Neural cell (in vitro differentiated cells): ENCODE measurements around the gene PYGO2. TPM values are rescaled to one million over a fixed set of nuclear protein-coding genes. Genes with fewer than 3 reads are reported as not detected.

ENCODE experiments used
- H2AFZ ChIP-seq: fragments of 200-600, 300-800 bp; sonication (generic), shearing (Covaris generic); 2 replicates; pipeline ENCODE4 v1.6.0; 2014; ENCODE audit warnings: low read depth, mild to moderate bottlenecking, antibody characterized with exemption, low read length, moderate library complexity
- H3F3A ChIP-seq: fragments of 200-600 bp; shearing (Covaris generic); 2 replicates; pipeline ENCODE4 v1.6.1; 2016; ENCODE audit warnings: mild to moderate bottlenecking, moderate library complexity, mixed read lengths, antibody characterized with exemption, low read length; ENCODE audit not compliant: insufficient read depth, poor library complexity, severe bottlenecking
- H3K27ac ChIP-seq: fragments of 200-600, 300-800 bp; sonication (generic), shearing (Covaris generic); 2 replicates; pipeline ENCODE4 v1.5.1; 2014; ENCODE audit warnings: mild to moderate bottlenecking, low read length, moderate library complexity
- H3K27me3 ChIP-seq: fragments of 300-800, 200-600 bp; sonication (generic), shearing (Covaris generic); 2 replicates; pipeline ENCODE4 v1.6.0; 2014; ENCODE audit warnings: mild to moderate bottlenecking, low read depth, low read length, moderate library complexity; ENCODE audit not compliant: insufficient read depth
- H3K36me3 ChIP-seq: fragments of 300-800, 200-600 bp; sonication (generic), shearing (Covaris generic); 2 replicates; pipeline ENCODE4 v1.5.1; 2014; ENCODE audit warnings: mild to moderate bottlenecking, antibody characterized with exemption, low read length, moderate library complexity; ENCODE audit not compliant: insufficient read depth
- H3K4me2 ChIP-seq: fragments of 300-800, 200-600 bp; sonication (generic), shearing (Covaris generic); 2 replicates; pipeline ENCODE4 v1.6.0; 2014; ENCODE audit warnings: mild to moderate bottlenecking, low read length
- H3K4me3 ChIP-seq: fragments of 300-800, 200-600 bp; sonication (generic), shearing (Covaris generic); 2 replicates; pipeline ENCODE4 v1.5.1; 2014; ENCODE audit warnings: mild to moderate bottlenecking, low read length, moderate library complexity
- H3K79me2 ChIP-seq: fragments of 200-600 bp; shearing (Covaris generic); replicated peaks from 2 replicates; pipeline ENCODE4 v1.6.0; 2014; ENCODE audit warnings: mild to moderate bottlenecking, low read length, moderate library complexity; ENCODE audit not compliant: insufficient read depth
- H3K9ac ChIP-seq: fragments of 300-800, 200-600 bp; sonication (generic), shearing (Covaris generic); 2 replicates; pipeline ENCODE4 v1.6.1; 2016; ENCODE audit warnings: mild to moderate bottlenecking, low read length, mixed read lengths
- H3K9me2 ChIP-seq: fragments of 200-600 bp; shearing (Covaris generic); 2 replicates; pipeline ENCODE4 v1.6.1; 2016; ENCODE audit warnings: mild to moderate bottlenecking, low read length, mixed read lengths; ENCODE audit not compliant: insufficient read depth
- H3K9me3 ChIP-seq: fragments of 200-600, 300-800 bp; sonication (generic), shearing (Covaris generic); 2 replicates; pipeline ENCODE4 v1.6.1; 2016; ENCODE audit warnings: mild to moderate bottlenecking, mixed run types, low read length, moderate library complexity, mixed read lengths
- H4K20me1 ChIP-seq: fragments of 200-600 bp; shearing (Covaris generic); 2 replicates; pipeline ENCODE4 v1.6.1; 2016; ENCODE audit warnings: mild to moderate bottlenecking, mixed run types; ENCODE audit not compliant: insufficient read depth
- CTCF ChIP-seq: fragments of 450-650 bp; IDR thresholded peaks from 2 replicates; pipeline ENCODE4 v1.5.1; 2014; ENCODE audit warnings: antibody characterized with exemption, mild to moderate bottlenecking, moderate library complexity; ENCODE audit not compliant: poor library complexity, severe bottlenecking
- EP300 ChIP-seq: fragments of 450-650 bp; conservative IDR thresholded peaks from 2 replicates; pipeline ENCODE4 v1.6.1; 2014; ENCODE audit warnings: antibody characterized with exemption, mild to moderate bottlenecking, moderate library complexity; ENCODE audit not compliant: poor library complexity, severe bottlenecking
- EZH2 ChIP-seq: fragments of 200-600, 300-800 bp; shearing (Covaris generic), sonication (generic); IDR thresholded peaks from 2 replicates; pipeline ENCODE4 v1.6.1; 2014; ENCODE audit warnings: antibody characterized with exemption, low read length, borderline replicate concordance, mild to moderate bottlenecking; ENCODE audit not compliant: insufficient read depth, poor library complexity, severe bottlenecking
- MXI1 ChIP-seq: fragments of 450-650 bp; conservative IDR thresholded peaks from 2 replicates; pipeline ENCODE4 v1.6.1; 2014; ENCODE audit warnings: antibody characterized with exemption, mild to moderate bottlenecking; ENCODE audit not compliant: poor library complexity, severe bottlenecking
- POLR2AphosphoS5 ChIP-seq: IDR thresholded peaks from 2 replicates; pipeline ENCODE4 v1.6.1; 2012
- RAD21 ChIP-seq: fragments of 450-650 bp; conservative IDR thresholded peaks from 2 replicates; pipeline ENCODE4 v1.6.1; 2014; ENCODE audit warnings: antibody characterized with exemption, mild to moderate bottlenecking, moderate library complexity
- REST ChIP-seq: IDR thresholded peaks from 2 replicates; pipeline ENCODE4 v1.6.1; 2012; ENCODE audit warnings: borderline replicate concordance
- SMC3 ChIP-seq: fragments of 450-650 bp; conservative IDR thresholded peaks from 2 replicates; pipeline ENCODE4 v1.6.1; 2014; ENCODE audit warnings: antibody characterized with exemption, mild to moderate bottlenecking, moderate library complexity; ENCODE audit not compliant: poor library complexity
- TAF1 ChIP-seq: IDR thresholded peaks from 2 replicates; pipeline ENCODE4 v1.6.1; 2012; ENCODE audit warnings: low read depth
- polyA plus RNA-seq: library from polyadenylated mRNA; depleted of rRNA; stranded (reverse); fragments of >200 nt; gene quantifications from 2 replicates; pipeline ENCODE4 v1.2.3, GENCODE V29; 2014

PYGO2 gene
- polyA plus RNA-seq, 1 donor from 2014 or later = 13.4 TPM

- TF ChIP-seq CTCF (no peak), RAD21 (no peak), POLR2AphosphoS5 (no peak), REST (no peak), EZH2 (no peak), MXI1 (no peak), TAF1 (no peak), EP300 (no peak), SMC3 (no peak)
- H3K9me2 ChIP-seq = no peaks in the 10 kb centered on the region
- H3K79me2 ChIP-seq = no peaks in the 10 kb centered on the region
- H2AFZ ChIP-seq = no peak overlapping the region
- H3K27ac ChIP-seq = no peak overlapping the region
- no peaks in the 10 kb centered on the region for H3K9me3 ChIP-seq
- no peaks in the 10 kb centered on the region for H3K36me3 ChIP-seq
- H3K4me3 ChIP-seq = no peak overlapping the region
- H4K20me1 ChIP-seq = no peaks in the 10 kb centered on the region
- H3K9ac ChIP-seq = no peak overlapping the region
- no peak overlapping the region for H3K4me2 ChIP-seq
- no peaks in the 10 kb centered on the region for H3F3A ChIP-seq
- no peaks in the 10 kb centered on the region for H3K27me3 ChIP-seq
These were observed 47.7 kb upstream of the PYGO2 start for GRCh38 chr1:155009221-155009711.

- Histone ChIP-seq H3K27me3 (peaks cover 2% of the 10 kb centered on the region), H3K9ac (no peak overlapping the region), H3K4me2 (no peak overlapping the region), H3F3A (no peaks in the 10 kb centered on the region), H4K20me1 (no peaks in the 10 kb centered on the region), H3K36me3 (no peaks in the 10 kb centered on the region), H2AFZ (no peak overlapping the region), H3K9me3 (no peaks in the 10 kb centered on the region), H3K9me2 (no peaks in the 10 kb centered on the region), H3K4me3 (no peak overlapping the region), H3K79me2 (no peaks in the 10 kb centered on the region), H3K27ac (no peak overlapping the region)
- no peak for TF ChIP-seq REST
- no peak for TF ChIP-seq RAD21
- no peak for TF ChIP-seq TAF1
- no peak for TF ChIP-seq CTCF
- TF ChIP-seq SMC3 = no peak
- TF ChIP-seq EZH2 = no peak
- no peak for TF ChIP-seq MXI1
- no peak for TF ChIP-seq EP300
- no peak for TF ChIP-seq POLR2AphosphoS5
These were observed 46.7 kb upstream of the PYGO2 start for GRCh38 chr1:155008015-155008941.
